Transverse colon (tissue), 3 donors: ENCODE data around the gene CSTF3.

Experiments used
- CTCF ChIP-seq, 5 experiments: fragments of 200-600 bp in 3 of 5; fragments of 450-650 bp in 2 of 5; sonication (generic) in 3 of 5; IDR thresholded peaks; 1 replicate in 2 of 5; 2 replicates in 3 of 5; pipeline ENCODE4 v1.5.1; 2016 to 2017; ENCODE audit warnings: antibody characterized with exemption in 5 of 5, inconsistent platforms in 3 of 5, mild to moderate bottlenecking in 2 of 5, moderate library complexity in 1 of 5
- EP300 ChIP-seq: sonication (generic); formaldehyde crosslinking; IDR thresholded peaks from one replicate; pipeline ENCODE4 v1.6.1; 2017; ENCODE audit warnings: antibody characterized with exemption, low read depth

- peak; percentile 44 to 96 (median 64) for TF ChIP-seq CTCF (IDR thresholded peaks at IDR 0.05)
- no peak for TF ChIP-seq EP300
Measured at GRCh38 chr11:33161120-33162005, at the start of gene CSTF3.
